Ishikawa (cell line): ENCODE measurements around the gene ZBTB44.

ENCODE experiments used
- CEBPB ChIP-seq: IDR thresholded peaks from 2 replicates; pipeline ENCODE4 v1.6.1; 2012
- CREB1 ChIP-seq: IDR thresholded peaks from 2 replicates; pipeline ENCODE4 v1.6.1; 2012; ENCODE audit warnings: low read depth
- EGR1 ChIP-seq: IDR thresholded peaks from 2 replicates; pipeline ENCODE4 v1.6.1; 2012
- EP300 ChIP-seq: IDR thresholded peaks from 2 replicates; pipeline ENCODE4 v1.6.1; 2012; ENCODE audit warnings: borderline replicate concordance
- FOXM1 ChIP-seq: IDR thresholded peaks from 2 replicates; pipeline ENCODE4 v1.6.1; 2012; ENCODE audit warnings: low read depth, borderline replicate concordance
- NFIC ChIP-seq: IDR thresholded peaks from 2 replicates; pipeline ENCODE4 v1.6.1; 2012
- RAD21 ChIP-seq: IDR thresholded peaks from 2 replicates; pipeline ENCODE4 v1.6.1; 2012; ENCODE audit warnings: low read depth
- TAF1 ChIP-seq: IDR thresholded peaks from 2 replicates; pipeline ENCODE4 v1.6.1; 2012; ENCODE audit warnings: low read depth, mild to moderate bottlenecking
- TEAD4 ChIP-seq: IDR thresholded peaks from 2 replicates; pipeline ENCODE4 v1.6.1; 2012
- YY1 ChIP-seq: IDR thresholded peaks from 2 replicates; pipeline ENCODE4 v1.6.1; 2012; ENCODE audit warnings: low read depth
- ZBTB7A ChIP-seq: IDR thresholded peaks from 2 replicates; pipeline ENCODE4 v1.6.1; 2012; ENCODE audit warnings: low read depth
- TF ChIP-seq, protein P1 (sequence below): IDR thresholded peaks from 2 replicates; pipeline ENCODE4 v1.6.1; 2012
- TF ChIP-seq, protein P2 (sequence below): IDR thresholded peaks from 2 replicates; pipeline ENCODE4 v1.6.1; 2012
- TF ChIP-seq, protein P3 (sequence below): IDR thresholded peaks from 2 replicates; pipeline ENCODE4 v1.6.1; 2012; ENCODE audit warnings: low read depth, mild to moderate bottlenecking

DNA sequence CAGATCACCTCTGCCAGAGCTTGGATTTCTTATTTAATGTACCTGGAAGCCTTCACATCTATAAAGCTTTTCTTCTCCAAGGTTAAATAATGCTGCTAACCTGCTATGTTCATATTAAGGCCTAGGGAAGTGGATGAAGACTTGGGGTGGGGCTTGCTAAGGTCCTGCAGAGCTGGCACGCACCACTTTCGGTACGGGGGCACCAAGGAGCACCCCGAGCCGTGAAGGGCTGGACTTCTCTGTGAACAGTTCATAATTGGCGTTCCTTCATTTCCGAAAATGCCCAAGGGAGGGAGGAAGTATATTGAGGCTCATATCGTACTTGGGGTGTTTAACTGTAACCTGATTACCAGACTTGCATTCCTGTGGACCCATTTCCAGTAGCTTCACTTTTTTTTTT, 95.6 kb downstream of the ZBTB44 start:
- TF ChIP-seq, protein P1, sequence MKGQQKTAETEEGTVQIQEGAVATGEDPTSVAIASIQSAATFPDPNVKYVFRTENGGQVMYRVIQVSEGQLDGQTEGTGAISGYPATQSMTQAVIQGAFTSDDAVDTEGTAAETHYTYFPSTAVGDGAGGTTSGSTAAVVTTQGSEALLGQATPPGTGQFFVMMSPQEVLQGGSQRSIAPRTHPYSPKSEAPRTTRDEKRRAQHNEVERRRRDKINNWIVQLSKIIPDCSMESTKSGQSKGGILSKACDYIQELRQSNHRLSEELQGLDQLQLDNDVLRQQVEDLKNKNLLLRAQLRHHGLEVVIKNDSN = no peak
- TF ChIP-seq FOXM1 = no peak
- TF ChIP-seq EGR1 = no peak
- TF ChIP-seq, protein P2, sequence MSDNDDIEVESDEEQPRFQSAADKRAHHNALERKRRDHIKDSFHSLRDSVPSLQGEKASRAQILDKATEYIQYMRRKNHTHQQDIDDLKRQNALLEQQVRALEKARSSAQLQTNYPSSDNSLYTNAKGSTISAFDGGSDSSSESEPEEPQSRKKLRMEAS = no peak
- no peak for TF ChIP-seq TEAD4
- TF ChIP-seq YY1 = no peak
- no peak for TF ChIP-seq ZBTB7A
- no peak for TF ChIP-seq EP300
- no peak for TF ChIP-seq NFIC
- no peak for TF ChIP-seq TAF1
- TF ChIP-seq RAD21 = no peak
- no peak for TF ChIP-seq CEBPB
- TF ChIP-seq CREB1 = no peak
- TF ChIP-seq, protein P3, sequence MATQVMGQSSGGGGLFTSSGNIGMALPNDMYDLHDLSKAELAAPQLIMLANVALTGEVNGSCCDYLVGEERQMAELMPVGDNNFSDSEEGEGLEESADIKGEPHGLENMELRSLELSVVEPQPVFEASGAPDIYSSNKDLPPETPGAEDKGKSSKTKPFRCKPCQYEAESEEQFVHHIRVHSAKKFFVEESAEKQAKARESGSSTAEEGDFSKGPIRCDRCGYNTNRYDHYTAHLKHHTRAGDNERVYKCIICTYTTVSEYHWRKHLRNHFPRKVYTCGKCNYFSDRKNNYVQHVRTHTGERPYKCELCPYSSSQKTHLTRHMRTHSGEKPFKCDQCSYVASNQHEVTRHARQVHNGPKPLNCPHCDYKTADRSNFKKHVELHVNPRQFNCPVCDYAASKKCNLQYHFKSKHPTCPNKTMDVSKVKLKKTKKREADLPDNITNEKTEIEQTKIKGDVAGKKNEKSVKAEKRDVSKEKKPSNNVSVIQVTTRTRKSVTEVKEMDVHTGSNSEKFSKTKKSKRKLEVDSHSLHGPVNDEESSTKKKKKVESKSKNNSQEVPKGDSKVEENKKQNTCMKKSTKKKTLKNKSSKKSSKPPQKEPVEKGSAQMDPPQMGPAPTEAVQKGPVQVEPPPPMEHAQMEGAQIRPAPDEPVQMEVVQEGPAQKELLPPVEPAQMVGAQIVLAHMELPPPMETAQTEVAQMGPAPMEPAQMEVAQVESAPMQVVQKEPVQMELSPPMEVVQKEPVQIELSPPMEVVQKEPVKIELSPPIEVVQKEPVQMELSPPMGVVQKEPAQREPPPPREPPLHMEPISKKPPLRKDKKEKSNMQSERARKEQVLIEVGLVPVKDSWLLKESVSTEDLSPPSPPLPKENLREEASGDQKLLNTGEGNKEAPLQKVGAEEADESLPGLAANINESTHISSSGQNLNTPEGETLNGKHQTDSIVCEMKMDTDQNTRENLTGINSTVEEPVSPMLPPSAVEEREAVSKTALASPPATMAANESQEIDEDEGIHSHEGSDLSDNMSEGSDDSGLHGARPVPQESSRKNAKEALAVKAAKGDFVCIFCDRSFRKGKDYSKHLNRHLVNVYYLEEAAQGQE = no peak
